Measurements from ENCODE around the gene F11.
"Not testable (repeated sequence)": the region's sequence is repeated elsewhere in the genome, so short reads cannot be mapped to it uniquely, and the experiment has no call there.

F11 gene

DNA sequence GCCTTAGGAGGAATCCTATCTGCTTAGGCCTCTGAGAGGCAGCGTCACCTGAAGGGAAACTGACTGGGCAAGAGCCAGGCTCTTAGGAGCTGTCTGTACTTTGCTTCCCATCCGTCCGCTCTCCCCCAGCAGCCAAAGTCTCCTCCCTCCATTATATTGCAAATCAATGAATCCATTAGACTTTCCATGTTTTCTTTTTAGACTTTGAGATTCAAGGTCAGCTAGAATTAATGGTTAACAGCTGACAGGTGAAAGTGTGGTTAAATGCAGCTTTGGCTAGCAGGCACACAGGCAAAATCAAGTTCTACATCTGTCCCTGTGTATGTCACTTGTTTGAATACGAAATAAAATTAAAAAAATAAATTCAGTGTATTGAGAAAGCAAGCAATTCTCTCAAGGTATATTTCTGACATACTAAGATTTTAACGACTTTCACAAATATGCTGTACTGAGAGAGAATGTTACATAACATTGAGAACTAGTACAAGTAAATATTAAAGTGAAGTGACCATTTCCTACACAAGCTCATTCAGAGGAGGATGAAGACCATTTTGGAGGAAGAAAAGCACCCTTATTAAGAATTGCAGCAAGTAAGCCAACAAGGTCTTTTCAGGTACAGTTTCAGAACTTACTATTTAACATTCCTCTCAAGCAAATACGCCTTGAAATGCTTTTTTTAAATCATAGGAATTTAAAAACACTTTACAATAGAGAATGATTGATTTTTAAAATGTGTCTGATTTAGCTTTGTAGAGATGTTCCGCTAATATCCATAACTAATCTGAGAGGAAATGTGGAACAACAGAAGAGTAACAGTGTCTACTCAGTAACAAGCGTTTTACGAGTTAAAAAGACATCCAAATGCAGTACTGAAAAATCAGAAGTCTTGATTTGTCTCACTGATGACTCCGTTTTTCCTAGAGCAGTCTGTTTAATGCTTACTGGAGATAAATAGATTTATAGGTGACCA, at the start of gene F11:
TSS of gene F11 (plus strand) at position 507 of the 970 bp plus-strand sequence. CDS start 948 bp downstream, outside the sequence.
- DNase-seq (ENCODE audit: low read depth, low spot score), result peak; percentile 43

DNA sequence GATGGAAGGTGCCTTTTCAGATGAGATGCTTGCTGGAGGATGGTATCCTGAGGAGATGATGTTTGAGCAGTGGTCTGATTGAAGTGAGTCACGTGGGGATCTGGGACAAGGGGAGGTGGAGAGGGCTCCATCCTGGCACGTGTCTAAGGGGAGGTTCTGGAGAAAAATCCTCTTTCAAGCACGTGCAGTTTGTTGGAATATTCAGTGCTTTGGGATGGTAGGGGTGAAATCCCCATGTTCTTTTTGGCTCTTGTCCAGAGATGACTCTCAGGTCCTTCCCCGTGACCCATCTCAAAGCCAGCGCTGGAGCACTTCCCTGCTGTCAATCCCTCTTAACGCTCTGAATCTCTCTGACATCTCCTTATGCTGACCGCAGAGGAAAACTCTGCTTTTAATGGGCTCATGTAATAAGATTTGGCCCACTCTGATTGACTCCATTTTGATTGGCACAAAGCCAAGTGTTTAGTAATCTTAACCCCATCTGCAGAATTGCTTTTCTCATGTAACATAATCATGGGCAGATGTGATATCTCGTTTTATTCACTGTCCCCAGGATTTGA, 49.4 kb upstream of the F11 start:
- no peak for DNase-seq (ENCODE audit: low read depth, low spot score)

DNA sequence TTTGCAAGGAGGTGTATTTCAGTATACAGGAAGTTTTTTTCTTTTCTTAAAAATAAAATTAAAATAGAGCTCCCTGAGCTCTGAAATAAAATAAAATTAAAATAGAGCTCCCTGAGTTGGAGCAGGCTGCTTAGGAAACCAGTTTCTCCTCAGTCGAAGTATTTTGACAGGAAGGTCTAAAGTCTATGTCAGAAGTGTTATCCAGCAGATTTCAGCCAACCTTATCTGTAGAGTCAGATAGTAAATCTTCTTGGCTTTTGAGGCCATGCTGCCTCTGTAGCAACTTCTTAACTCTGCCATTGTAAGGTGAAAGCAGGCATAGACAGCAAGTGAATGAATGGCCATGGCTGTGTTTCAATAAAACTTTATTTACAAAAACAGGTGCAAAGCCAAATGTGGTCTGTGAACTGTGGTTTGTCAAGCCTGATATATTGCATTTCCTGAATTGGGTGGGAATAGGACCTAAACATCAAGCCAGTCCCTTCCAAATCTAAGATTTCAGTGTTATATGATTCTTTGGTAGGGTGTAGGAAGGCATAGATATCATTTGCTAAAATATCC, 48.2 kb upstream of the F11 start:
- no peak for DNase-seq (ENCODE audit: low read depth, low spot score)

DNA sequence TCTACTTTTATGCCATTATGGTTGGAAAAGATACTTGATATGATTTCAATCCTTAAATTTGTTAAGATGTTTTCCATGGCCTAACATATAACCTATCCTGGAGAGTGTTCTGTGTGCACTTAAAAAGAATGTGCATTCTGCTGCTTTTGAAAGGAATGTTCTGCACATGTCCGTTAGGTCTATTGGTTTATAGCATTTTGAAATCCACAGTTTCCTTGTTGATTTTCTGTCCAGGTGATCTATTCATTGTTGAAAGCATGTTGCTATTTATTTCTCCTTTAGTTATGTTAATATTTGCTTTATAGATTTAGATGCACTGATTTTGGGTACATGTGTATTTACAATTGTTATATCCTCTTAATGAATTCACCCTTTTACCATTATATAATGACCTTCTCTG, 44.4 kb upstream of the F11 start:
- DNase-seq (ENCODE audit: low read depth, low spot score), result no peak

DNA sequence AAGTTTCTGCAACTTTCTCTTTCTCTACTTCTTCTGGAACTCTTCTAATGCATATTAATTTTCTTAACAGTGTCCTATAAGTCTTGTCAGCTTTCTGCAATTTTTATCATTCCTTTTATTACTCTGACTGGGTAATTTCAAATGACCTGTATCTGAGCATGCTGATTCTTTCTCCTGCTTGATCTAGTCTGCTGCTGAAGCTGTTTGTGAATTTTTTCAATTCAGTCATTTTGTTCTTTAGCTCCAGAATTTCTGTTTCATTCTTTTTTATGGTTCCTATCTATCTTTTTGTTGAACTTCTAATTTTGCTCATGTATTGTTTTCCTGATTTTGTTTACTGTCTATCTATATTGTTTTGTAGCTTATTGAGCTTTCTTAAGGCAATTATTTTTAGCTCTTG, 40.1 kb upstream of the F11 start:
- no peak for DNase-seq (ENCODE audit: low read depth, low spot score)

DNA sequence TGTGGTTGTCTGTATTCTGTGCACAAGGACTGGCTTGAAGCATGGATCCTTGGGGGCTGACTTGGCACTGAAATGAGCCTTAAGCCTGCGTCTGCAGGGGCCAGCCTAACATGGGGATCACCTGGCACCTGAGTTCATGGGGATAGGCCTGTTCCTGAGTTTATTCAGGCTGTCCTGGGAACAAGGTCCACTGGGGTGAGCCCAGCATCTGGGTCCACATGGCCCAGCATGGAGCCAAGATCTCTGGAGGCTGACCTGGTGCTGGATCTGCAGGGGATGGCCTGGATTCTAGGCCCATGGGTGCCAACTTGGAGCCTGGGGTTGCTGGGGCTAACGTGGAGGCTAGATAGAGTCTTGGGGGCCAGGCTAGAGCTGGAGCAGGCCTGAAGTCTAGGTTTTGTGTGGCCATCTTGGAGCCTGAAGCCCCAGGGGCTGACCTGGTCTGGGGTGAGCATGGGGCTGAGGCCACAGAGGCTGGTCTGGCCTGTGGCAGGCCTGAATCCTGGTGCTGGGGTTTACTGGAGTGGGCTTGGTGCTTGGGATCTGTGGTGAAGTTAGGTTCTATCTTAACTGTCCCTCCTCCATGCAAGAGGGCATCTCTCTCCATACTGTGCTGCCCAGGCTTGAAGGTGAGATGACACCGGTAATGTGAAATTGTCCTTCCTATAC, 39.3 kb upstream of the F11 start:
- no peak for DNase-seq (ENCODE audit: low read depth, low spot score)

DNA sequence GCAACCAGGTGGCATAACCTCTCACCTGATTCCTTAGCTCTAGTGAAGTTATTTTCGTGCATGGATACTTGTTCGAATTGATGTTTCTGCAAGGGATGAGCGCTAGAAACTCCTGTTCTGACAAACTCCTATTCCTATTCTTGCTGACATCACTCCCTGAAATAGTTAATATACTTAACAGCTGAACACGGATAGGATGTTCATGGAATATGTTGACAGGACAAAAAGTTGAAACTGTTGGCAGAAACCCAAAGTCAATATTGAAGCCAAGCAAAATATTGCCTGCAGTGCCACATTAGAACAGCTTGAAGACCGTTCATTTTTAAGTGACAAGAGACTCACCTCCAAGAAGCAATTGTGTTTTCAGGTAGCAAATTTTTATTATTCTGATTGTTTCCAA, 38.8 kb upstream of the F11 start, which contains the start of gene KLKB1:
TSS of gene KLKB1 (plus strand) at position 287 of the 400 bp plus-strand sequence. CDS start 689 bp downstream, outside the sequence.
- DNase-seq (ENCODE audit: low read depth, low spot score), result no peak

DNA sequence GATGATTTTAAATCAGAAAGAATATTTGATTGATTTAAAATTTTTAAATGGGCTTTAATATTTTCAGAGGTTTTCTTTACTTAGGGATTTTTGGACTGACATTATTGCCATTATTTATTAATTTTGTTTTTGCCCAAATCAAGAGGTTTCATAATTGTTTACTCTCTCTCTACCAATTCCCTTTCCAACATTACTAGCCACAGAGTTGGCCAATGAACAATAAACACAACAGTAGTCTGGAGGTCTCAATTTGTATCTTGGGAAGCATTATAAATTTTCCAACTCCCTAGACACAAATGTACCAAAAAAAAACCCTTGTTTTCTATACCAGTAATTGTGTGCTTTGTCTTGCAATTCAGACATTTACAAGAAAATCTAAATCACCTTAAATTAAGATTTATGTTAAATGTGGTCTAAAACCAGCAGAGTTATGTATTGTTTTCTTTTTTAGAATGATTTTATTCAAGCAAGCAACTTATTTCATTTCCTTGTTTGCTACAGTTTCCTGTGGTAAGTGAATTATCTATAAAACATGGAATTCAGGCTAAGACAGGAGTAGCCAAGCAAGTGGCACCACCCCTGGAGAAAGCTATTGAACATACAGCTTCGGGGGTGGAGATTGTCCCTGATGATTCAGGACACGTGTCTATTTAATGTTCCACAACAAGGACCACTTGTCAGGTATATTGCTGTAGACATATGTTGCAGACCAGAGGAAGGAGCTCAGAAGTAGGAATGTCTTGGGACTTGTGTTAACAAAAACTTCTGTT, 38.1 kb upstream of the F11 start:
- no peak for DNase-seq (ENCODE audit: low read depth, low spot score)

DNA sequence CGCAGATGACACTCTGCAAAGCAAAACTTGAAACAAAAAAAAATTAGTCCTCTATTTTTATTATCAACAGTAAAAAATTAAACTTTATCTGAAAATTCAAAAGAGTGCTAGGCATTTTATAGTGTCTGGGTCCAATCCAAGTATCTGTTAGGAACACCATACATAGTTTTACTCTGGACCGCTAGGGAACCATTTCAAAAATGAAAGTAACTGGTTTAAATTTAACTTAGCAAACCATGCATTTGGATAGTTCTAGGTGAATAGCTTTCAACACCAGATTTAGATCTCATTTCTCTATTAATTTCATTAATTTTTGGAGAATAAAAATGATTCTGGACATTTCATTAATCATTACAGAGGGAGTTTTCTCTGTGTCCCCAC, 37.5 kb upstream of the F11 start:
- DNase-seq (ENCODE audit: low read depth, low spot score), result no peak

DNA sequence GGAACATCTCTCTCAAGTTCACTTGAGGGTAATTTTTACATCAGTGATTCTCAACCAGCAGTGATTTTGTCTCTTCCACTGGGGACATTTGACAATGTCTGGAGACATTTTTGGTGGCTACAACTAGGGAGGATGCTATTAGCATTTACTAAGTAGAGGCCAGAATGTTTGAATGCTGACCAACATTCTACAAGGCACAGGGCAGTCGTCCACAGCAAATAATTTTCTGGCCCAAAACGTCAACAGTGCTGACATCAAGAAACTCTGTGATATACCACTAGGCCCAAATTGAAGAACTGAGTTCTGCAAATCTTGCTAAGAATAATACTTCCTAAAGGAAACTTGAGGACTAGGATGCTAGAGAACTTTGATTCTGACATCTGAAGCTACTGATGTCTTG, 31.6 kb upstream of the F11 start:
- DNase-seq (ENCODE audit: low read depth, low spot score), result no peak

DNA sequence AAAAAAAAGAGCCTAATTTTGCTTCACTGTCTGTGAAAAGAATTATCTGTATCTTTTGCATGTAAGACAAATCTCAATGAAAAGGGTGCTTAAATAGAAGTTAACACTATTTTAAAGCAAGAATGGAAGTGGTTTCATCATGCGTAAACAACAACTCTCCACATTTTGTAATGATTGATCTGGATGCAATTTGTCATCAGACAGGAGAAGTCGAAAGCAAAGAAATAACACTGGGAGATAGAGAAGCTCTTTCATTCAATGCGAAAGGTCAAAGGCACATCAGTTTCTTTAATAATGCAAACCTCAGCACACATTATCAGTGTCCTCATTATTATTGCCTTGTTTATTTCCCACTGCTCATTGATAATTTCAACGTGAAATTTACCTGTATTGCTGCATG, 29.9 kb upstream of the F11 start:
- no peak for DNase-seq (ENCODE audit: low read depth, low spot score)

DNA sequence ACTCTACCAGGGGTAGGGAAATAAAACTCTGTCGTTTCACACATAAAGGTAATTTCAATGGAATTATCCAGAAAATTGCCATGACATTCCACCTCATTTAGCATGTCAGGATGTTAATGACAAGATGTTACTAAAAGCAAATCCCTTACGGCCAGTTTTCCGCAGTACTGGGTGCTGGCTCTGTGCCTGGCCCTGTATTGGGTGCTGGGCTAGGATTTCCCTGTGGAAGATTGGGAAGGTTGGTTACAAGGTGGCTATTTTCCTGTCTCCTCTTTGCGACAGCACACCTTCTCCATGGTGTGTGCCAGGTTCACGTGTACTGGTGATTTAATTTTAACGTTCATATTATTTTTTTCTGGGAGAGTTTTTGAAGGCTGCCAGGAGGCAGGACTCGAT, 25.5 kb upstream of the F11 start:
- DNase-seq (ENCODE audit: low read depth, low spot score), result no peak

DNA sequence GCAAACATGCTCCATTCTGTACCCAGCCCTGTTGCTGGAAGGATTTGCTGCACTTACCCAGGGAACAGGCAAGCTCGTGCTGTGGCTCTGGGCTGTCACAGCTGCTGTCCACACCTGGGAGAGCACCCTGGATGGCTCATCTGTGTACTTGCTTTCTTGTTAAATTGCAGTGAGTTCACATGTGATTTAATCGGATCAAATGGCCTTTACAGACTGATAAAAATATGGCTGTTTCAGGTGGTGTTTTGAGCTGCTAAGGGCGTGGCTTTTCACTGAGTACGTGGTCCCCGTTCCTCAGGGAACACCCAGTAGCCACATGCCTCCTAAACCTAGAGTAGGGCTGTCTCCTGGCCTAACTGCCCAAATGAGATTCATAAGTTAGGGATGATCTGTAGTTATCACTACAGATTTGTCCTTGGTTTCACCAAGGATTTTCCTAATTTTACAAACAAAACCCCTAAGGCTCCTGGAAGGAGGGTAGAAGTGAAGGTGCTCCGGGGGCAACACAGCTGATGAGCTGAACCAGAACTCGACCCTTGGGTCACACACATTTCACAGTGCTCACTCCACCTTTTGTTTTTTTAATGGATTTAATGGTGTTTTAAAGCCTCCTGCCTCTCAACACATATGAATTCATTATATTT, 25.0 kb upstream of the F11 start:
- DNase-seq (ENCODE audit: low read depth, low spot score), result no peak

DNA sequence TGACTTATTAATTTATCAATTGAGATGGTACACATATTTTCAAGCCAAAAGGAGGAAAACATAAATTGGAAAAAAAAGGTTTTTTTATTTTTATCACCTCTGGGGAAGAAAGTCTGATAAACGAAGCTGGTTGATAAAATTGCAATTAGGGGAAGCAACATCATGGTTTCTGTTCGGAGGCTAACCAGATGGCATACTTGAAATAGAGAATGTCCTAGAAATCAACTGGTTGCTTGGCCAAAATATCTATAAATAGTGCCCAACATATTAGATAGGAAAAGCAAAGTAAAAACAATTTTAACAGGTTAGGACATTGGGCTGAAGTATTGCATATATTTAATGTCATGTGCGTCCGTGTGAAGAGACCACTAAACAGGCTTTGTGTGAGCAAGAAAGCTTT, 24.4 kb upstream of the F11 start:
- DNase-seq (ENCODE audit: low read depth, low spot score), result no peak

DNA sequence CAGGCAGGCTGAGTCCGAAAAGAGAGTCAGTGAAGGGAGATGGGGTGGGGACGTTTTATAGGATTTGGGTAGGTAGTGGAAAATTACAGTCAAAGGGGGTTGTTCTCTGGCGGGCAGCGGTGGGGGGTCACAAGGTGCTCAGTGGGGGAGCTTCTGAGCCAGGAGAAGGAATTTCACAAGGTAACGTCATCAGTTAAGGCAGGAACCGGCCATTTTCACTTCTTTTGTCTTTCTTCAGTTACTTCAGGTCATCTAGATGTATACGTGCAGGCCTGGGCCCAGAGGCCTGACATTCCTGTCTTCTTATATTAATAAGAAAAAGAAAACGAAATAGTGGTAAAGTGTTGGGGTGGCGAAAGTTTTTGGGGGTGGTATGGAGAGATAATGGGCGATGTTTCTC, 24.0 kb upstream of the F11 start:
- not testable (repeated sequence) for DNase-seq (ENCODE audit: low read depth, low spot score)

DNA sequence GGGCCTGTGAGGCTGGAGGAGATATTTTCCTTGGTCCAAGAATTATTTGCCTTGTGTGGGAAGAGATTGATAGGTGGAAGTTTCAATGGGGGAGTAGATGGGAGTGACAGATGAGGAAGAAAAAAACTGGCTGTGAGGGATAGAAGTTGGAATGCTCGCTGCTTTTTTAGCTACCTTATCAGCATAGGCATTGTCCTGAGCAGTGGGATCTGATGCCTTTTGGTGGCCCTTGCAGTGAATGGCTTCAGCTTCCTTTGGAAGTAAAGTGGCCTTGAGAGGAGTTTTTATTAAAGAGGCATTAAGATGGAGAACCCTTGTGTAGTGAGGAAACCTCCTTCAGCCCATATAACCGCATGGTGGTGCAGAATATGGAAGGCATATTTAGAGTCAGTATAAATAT, 22.7 kb upstream of the F11 start:
- no peak for DNase-seq (ENCODE audit: low read depth, low spot score)

DNA sequence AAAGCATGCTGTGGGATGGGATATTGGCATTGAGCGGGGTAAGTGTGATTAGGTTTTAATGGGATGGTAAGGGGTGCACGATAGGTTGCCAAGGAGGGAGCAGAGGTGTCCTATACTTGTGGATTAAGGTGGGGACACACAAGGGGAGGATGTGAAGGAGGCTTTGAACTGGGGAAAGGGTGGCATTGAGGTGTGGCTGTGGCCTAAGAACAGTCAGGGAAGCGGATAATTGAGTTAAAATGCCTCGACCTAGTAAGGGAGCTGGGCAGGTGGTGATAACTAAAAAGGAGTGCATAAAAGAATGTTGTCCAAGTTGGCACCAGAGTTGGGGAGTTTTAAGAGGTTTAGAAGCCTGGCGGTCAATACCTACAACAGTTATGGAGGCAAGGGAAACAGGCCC, 21.2 kb upstream of the F11 start:
- DNase-seq (ENCODE audit: low read depth, low spot score), result no peak

DNA sequence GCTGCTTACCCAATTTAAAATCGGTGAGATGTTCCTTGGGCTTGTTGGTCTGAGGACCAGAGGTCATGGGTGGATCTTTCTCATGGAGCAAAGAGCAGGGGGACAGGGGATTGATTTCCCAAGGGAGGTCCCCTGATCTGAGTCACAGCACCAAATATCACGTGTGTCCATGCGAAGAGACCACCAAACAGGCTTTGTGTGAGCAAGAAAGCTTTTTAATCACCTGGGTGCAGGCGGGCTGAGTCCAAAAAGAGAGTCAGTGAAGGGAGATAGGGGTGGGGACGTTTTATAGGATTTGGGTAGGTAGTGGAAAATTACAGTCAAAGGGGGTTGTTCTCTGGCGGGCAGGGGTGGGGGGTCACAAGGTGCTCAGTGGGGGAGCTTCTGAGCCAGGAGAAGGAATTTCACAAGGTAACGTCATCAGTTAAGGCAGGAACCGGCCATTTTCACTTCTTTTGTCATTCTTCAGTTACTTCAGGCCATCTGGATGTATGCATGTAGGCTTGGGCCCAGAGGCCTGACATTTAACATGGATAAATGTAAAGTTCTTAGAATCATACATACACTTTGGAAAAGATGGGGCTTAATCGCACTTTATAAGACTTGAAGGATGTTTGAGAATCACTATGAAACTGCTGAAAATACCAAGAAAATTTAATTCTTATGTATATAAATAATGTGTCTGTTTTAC, 18.8 kb upstream of the F11 start:
- not testable (repeated sequence) for DNase-seq (ENCODE audit: low read depth, low spot score)

DNA sequence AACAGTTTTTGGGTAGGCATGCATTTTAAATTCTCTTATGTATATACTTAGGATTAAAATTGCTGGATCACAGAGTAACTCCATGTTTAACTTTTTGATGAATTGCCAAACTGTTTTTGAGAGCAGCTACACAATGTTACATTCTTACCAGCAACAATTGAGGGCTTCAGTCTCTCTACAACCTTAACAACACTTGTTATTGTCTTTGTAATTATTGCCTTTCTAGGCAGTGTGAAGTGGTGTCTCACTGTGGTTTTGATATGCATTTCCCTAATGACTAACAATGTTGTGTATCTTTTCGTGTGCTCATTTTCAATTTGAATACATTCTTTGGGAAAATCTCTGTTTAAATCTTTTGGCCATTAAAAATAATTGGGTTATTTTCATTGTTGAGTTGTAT, 17.3 kb upstream of the F11 start:
- no peak for DNase-seq (ENCODE audit: low read depth, low spot score)
